Left colon (tissue), 2 donors: ENCODE data around the gene CADM1. TPM values are rescaled to one million over a fixed set of nuclear protein-coding genes. Genes with fewer than 3 reads are reported as not detected.

Experiments
- ATAC-seq: fragments of 200-7000 bp; cut with Tn5 transposase; one replicate; pipeline ENCODE4 v1.9.1; 2020; ENCODE audit warnings: mild to moderate bottlenecking, moderate library complexity
- DNase-seq, 2 donors: peaks; one replicate each; pipeline ENCODE4 v3.0.0-alpha.2; 2020
- intact Hi-C, 2 donors: fragments of 100-400 bp; cut with DNase I in 1 of 2; cut with micrococcal nuclease in 1 of 2; formaldehyde crosslinking; loops; one replicate each; pipeline versions ENCODE4 v1.11.2 to v1.14.0; 2022; cut with DNase I, micrococcal nuclease
- total RNA-seq, 2 donors: library from RNA; stranded (reverse); fragmentation: NEBNext Ultra II Directional; extraction: Animal tissue kit (Norgen Biotek cat#: 25700); gene quantifications; one replicate each; pipeline ENCODE4 v1.2.1, GENCODE V29; 2021
- donor health status: DM: no; HTN: no; CAD: no.
- donor health status: DM: yes; HTN: yes; CAD: no.

The CADM1 gene
- total RNA-seq, 2 donors from 2014 or later: 3.8 to 5.8 TPM

GRCh38 chr11:115249061-115249578 is 255.1 kb downstream of the CADM1 start:
- no peak for DNase-seq
- intact Hi-C loops: no loop called here
- ATAC-seq: no peak

- no peak for DNase-seq
Measured at GRCh38 chr11:115247953-115248352, 256.3 kb downstream of the CADM1 start.

GRCh38 chr11:115247361-115247760 is 256.9 kb downstream of the CADM1 start:
- intact Hi-C loops: no loop called here
- ATAC-seq: no peak
- DNase-seq: no peak

More at GRCh38 chr11:115247953-115248352, 256.3 kb downstream of the CADM1 start:
- intact Hi-C loops: no loop called here
- ATAC-seq: no peak

DNA sequence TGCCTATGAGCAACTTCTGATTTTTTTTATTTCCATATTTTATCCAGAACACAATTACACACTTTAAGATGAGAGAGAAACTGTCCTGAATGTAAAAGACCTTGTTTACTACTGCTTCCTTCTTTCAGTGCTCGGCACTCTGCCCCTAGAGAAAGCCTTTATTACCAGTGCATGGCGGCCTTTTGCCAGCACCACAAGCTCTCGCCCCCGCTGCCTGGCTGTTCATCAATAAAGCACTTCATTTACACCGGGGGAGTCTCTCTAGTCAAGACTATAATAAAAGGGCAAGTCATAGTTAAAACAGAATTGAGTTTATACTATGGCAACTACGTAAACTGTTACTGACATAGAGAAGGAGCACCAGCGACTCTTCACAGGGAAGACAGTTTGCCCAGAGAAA is 259.5 kb downstream of the CADM1 start:
- DNase-seq: no peak
- intact Hi-C loops: no loop called here
- ATAC-seq: no peak

GRCh38 chr11:115244296-115244695 is 259.9 kb downstream of the CADM1 start:
- ATAC-seq (no peak), DNase-seq (no peak)
- intact Hi-C loops: no loop called here

DNA sequence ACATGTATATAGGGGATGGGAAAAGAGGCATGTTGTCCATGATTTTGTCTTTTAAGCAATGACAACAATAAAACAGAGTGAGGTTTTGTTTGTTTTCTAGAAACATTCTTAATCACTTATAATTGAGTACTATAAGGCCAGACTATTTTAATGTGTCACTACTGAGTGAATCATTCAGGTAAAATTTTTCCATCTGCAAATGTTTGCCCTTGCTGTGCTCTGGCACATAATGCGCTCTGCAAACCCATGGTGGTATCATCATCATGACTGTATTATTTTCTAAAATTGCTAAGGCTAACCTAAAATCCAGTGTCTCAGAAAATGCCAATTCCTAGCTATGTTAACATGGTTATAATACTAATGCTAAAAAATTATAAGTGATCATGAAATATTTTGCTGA is 261.2 kb downstream of the CADM1 start:
- intact Hi-C loops: no loop called here

DNA sequence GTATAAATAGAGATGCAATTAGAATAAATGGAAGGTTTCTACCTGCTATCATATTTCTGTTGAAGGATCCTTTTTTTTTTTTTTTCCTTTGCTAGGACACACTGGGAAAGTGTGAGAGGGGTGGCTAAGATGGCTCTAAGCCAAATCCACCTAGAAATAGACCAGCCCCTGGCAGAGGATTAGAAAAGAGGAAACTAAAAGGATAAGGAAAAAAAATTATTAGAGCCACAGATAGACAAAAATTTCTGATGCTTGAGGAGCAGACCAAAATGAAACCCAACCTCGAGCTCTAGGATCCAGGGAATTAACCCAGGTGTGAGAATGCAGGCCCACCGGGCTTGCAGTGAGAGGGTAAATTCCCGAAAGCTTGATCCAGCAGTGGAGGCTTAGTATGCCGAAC is 262.3 kb downstream of the CADM1 start:
- intact Hi-C loops: no loop called here
- DNase-seq (no peak), ATAC-seq (no peak)

More for the DNA sequence above, 261.2 kb downstream of the CADM1 start:
- ATAC-seq: no peak
- DNase-seq: no peak

GRCh38 chr11:115238791-115239190 is 265.4 kb downstream of the CADM1 start:
- DNase-seq (no peak), ATAC-seq (no peak)
- intact Hi-C loops: no loop called here

DNA sequence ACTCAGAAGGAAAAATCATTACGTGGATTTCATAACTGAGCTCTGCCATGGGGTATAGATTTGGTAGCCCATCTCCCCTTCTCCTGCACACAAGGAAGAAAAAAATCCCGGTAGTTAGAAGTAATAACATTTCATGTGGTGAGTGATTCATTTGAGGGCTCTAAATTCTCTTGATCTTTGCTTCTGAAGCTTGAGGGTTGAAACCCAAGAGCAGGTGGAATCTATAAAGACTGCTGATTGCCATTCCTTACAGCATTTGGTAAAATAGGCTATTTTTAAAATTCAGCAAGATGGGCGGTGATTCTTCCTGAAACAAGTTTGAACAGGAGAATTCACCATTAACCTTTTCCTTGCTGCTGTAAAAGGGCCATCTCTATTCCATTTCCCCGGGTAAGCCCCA is 266.1 kb downstream of the CADM1 start:
- intact Hi-C loops: no loop called here
- DNase-seq: no peak
- ATAC-seq: no peak

- ATAC-seq (no peak), DNase-seq (no peak)
- intact Hi-C loops: no loop called here
Measured at GRCh38 chr11:115237578-115237977, 266.6 kb downstream of the CADM1 start.

DNA sequence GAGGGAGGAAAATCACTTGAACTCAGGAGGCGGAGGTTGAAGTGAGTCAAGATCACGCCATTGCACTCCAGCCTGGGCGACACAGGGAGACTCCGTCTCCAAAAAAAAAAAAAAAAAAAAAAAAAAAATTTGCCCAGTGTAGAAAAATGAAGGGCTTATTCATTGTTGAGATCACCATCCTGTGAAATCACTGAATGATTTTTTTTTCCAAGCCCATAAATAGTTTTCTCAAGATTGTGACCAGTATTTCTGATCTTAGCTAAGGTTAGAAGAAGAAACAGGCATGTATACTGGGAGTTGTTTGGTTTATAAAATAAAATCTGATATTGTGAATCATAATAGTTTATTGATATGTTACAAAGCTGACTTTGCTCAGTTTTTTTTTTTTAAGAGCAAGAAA is 269.4 kb downstream of the CADM1 start:
- no peak for ATAC-seq
- intact Hi-C loops: no loop called here
- DNase-seq: no peak

DNA sequence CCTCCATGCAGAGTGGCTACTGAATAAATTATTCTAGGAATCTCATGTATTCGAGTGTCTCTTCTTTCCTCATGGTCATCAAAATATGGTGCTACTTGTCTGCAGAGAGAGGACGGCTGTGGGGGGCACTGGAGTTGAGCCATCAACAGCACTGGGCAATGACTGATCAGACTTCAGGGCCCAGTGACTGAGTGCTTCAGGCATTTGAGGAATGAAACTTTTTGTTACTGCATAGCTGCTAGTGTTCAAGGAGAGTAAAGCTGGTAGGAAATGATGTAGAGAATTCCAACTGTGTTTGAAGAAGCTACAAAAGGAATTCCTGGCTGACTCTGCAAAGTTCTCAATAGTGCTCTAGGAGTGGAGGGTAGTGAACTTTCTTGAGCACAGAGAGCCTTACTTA is 277.7 kb downstream of the CADM1 start:
- intact Hi-C loops: no loop called here
- DNase-seq (no peak), ATAC-seq (no peak)

DNA sequence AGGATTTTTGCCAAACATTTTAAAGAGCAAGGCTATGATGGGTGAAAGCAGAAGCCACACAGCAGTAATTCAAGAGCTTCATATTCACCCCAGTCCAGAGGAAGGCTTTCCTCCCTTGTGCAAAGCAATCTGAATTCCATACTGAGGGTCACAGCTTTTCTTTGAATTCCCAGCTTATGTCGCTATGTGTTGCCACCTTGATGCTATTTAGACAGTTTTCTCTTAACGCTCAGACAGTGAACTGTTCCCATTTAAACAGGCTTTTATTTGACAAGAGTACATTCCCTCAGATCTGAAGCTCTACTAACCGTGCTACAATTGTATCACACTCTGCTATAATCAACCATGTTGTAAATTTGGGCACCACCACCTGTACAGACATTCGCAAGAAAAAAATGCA is 279.7 kb downstream of the CADM1 start:
- intact Hi-C loops: no loop called here
- ATAC-seq: no peak
- DNase-seq: no peak

- DNase-seq: no peak
- no peak for ATAC-seq
- intact Hi-C loops: no loop called here
Measured at GRCh38 chr11:115222863-115223530, 281.2 kb downstream of the CADM1 start.

GRCh38 chr11:115222218-115222862 is 281.9 kb downstream of the CADM1 start:
- DNase-seq (no peak), ATAC-seq (no peak)
- intact Hi-C loops: no loop called here

DNA sequence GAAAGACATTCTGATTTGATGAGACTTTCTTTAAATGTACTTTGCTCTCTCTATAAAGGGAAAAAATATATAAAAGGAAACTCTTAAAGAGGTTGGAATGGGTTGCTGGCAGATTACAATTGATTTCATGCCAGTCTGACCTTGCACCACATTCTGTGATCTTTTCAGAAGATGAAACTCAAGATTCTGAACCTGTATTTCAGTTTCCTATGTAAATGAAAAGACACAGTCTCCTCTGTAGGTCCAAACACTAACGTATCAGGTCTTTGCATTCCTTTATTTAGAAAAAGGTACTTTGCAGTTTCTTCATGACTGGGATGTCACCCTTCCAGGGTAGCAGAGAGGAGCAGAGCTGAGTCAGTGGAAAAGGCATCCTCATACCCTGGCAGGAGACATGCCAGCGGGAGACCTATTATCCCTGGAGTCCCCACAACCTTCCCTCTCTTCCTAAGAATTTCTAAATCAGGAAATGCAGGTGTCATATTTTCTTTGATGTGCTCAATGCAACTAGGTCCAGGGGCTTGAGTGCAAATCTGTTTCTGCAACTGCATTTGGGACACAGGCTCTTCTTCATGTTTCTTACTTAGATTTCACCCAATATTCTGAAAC is 282.6 kb downstream of the CADM1 start:
- intact Hi-C loops: no loop called here
- ATAC-seq (no peak), DNase-seq (no peak)

DNA sequence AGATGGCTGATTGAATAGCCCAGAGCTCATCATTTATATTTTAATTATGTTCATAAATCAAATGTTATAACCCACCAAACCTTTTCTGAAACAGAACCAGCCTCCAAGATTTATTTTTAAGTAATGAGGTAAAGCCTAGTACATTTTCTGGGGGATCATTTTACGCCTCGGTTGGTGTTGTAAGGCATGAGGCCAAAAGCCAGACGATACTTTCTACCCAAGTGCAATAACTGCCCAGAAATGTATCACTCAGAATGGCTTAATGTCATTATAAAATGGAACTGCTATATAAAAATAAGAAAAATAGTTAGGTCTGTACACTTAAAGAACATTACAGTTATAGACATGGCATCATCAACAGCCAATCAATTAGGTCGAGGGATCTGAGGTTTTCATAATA is 283.3 kb downstream of the CADM1 start:
- ATAC-seq (no peak), DNase-seq (no peak)
- intact Hi-C loops: no loop called here

DNA sequence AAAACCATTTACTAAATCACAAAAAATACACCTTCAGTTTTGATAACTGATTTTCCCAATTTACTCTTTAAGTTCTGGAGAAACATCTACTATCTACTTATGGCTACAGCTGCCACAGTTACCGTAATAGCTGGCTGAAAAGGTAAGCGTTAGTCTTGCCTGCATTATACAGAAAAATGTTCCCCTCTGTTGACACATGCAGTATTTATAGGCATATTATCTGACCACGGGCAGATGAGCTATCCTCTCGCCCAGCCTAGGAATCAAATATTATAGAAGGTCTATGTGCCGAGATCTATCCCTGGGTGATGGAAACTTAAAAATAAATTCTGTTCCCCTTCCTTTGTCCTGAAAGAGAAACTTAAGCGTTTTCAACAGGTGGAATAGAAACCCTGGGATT is 283.8 kb downstream of the CADM1 start:
- ATAC-seq: no peak
- no peak for DNase-seq
- intact Hi-C loops: no loop called here

DNA sequence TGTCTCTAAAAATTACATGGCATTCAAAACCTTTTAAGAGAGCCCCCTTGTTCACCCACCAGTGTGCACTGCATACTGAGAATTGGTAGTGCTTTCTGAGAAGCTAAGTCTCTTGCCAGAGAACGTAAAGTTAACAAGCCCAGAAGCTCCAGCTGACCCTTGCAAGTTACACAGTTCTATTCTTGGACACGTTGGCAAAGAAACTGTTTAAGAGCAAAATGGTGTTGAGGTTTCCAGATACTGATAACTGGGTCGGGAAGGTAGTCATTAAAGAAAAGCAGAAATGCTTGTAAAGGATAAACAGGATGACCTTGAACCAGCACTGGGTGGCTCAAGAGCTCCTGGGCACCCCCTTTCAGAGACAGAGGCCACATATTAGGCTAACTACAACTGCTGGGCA is 284.8 kb downstream of the CADM1 start:
- intact Hi-C loops: no loop called here
- DNase-seq (no peak), ATAC-seq (no peak)

DNA sequence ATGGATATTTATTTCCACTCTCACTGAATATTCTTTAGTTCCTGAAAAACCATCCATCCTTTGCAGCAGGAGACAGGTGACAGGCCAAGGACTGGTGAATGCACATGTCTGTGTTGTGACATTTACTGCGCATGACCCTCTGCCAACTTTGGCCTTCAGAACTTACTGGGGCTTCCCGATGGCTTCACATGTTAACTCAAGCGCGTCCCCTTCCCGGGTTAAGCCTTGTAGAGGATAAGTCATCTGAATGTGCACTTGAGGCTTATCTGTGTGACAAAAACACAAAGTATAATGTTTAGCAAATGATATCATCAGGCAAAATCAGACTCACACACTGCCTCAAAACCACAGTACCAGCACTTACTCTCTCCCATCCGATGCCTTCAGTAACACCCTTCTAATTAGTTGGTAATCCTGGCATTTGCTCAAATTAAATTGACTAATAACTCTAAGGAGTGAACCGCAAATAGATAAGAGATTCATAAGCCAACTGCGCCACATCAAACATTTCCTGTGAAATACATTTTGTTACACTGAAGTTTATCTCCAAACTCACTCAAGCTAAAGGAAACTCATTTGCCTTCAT is 286.4 kb downstream of the CADM1 start:
- DNase-seq (no peak), ATAC-seq (no peak)
- intact Hi-C loops: no loop called here
